Daoy (cell line): ENCODE results near the gene USP22. TPM values are rescaled to one million over a fixed set of nuclear protein-coding genes. Genes with fewer than 3 reads are reported as not detected.
"Not testable (repeated sequence)": the region's sequence is repeated elsewhere in the genome, so short reads cannot be mapped to it uniquely, and the experiment has no call there.

ENCODE experiments used
- DNase-seq: peaks from one replicate; pipeline ENCODE4 v3.0.0-alpha.2; 2015; ENCODE audit warnings: low read depth
- total RNA-seq: library from RNA; depleted of rRNA; stranded (reverse); fragments of >200 nt; shearing (Covaris generic); gene quantifications from 2 replicates; pipeline ENCODE4 v1.2.3, GENCODE V29; 2014

USP22 gene
- total RNA-seq, 1 experiment from 2014 or later, result 116 TPM

GRCh38 chr17:20989991-20990855 lies 52.6 kb downstream of the USP22 start:
- no peak for DNase-seq

GRCh38 chr17:20989481-20989880 lies 53.3 kb downstream of the USP22 start:
- no peak for DNase-seq

GRCh38 chr17:20988896-20989295 lies 53.9 kb downstream of the USP22 start:
- no peak for DNase-seq

GRCh38 chr17:20988001-20988636 lies 54.7 kb downstream of the USP22 start:
- no peak for DNase-seq

GRCh38 chr17:20987511-20987910 lies 55.3 kb downstream of the USP22 start:
- no peak for DNase-seq

GRCh38 chr17:20986767-20987510 lies 55.9 kb downstream of the USP22 start:
- no peak for DNase-seq

GRCh38 chr17:20983359-20983637 lies 59.5 kb downstream of the USP22 start:
- no peak for DNase-seq

GRCh38 chr17:20982589-20983358 lies 60.0 kb downstream of the USP22 start:
- DNase-seq, result no peak

GRCh38 chr17:20981046-20981920 lies 61.5 kb downstream of the USP22 start:
- no peak for DNase-seq

GRCh38 chr17:20979792-20980083 lies 63.1 kb downstream of the USP22 start:
- no peak for DNase-seq

- DNase-seq, result not testable (repeated sequence)
Observed at GRCh38 chr17:20979007-20979791, 63.6 kb downstream of the USP22 start.

GRCh38 chr17:20977609-20978253 lies 65.1 kb downstream of the USP22 start:
- DNase-seq, result not testable (repeated sequence)

GRCh38 chr17:20975566-20975965 lies 67.2 kb downstream of the USP22 start:
- peak; percentile 62 for DNase-seq

- DNase-seq, result no peak
Observed at GRCh38 chr17:20970329-20970728, 72.5 kb downstream of the USP22 start.

GRCh38 chr17:20968913-20969616 lies 73.7 kb downstream of the USP22 start:
- DNase-seq, result no peak

- no peak for DNase-seq
Observed at GRCh38 chr17:20967776-20968175, 75.0 kb downstream of the USP22 start.

GRCh38 chr17:20966870-20967269 lies 75.9 kb downstream of the USP22 start:
- DNase-seq, result no peak

GRCh38 chr17:20965492-20965891 lies 77.3 kb downstream of the USP22 start:
- DNase-seq, result no peak

- no peak for DNase-seq
Observed at GRCh38 chr17:20961586-20961985, 81.2 kb downstream of the USP22 start.
